ENCODE results near the gene TCF7L1.
"Not testable (repeated sequence)": the region's sequence is repeated elsewhere in the genome, so short reads cannot be mapped to it uniquely, and the experiment has no call there.

Gene TCF7L1

GRCh38 chr2:85133751-85134254, 611 bp downstream of the TCF7L1 start:
- DNase-seq: peak; percentile 10

- DNase-seq: no peak
Observed at GRCh38 chr2:85134255-85134895, 1.2 kb downstream of the TCF7L1 start.

GRCh38 chr2:85134896-85135659, 1.9 kb downstream of the TCF7L1 start:
- DNase-seq: no peak

DNA sequence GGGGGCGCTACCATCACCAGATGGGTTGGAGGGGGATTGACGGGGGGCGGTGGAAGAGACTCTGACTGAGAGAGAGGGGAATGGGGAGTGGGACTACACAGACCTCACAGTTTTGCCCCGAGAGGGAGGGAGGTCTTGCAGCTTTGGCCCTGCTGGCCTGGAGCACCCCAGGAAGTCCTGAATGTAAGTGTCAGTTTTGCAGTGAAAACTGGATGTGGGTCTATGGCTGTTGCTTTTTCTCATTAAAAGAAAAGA, 2.4 kb downstream of the TCF7L1 start:
- DNase-seq: no peak

GRCh38 chr2:85137156-85137555, 4.0 kb downstream of the TCF7L1 start:
- no peak for DNase-seq

DNA sequence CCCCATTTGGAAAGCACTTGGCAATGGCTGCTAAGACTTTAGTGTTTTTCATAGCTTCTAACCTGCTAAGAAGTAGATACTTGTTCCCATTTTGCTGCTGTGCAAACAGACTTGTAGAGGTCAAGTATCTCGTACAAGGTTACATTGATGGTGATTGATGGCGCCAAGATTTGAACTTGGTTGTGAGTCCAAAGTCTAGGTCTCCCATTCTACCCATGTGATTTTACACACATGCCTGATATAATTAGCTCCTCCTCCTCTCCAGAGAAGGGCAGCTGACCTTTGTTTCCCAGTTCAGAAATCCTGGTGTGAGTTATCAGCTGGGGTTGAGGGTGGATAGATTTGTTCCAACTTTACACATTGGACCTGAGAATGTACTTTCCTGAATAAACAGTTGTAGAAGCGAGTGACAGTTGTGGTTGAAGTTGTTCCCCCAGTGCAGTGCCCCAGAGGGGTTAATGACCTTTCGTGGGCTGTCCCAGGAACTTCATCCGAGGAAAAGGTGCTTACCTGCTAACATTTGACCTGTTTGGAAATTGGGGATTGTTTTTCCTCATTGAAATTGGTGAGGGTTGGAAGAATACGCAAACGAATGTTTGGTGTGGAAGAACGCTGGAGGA, 10.4 kb downstream of the TCF7L1 start:
- DNase-seq: no peak

- no peak for DNase-seq
Observed at GRCh38 chr2:85145116-85145820, 12.1 kb downstream of the TCF7L1 start.

GRCh38 chr2:85148190-85148589, 15.0 kb downstream of the TCF7L1 start:
- no peak for DNase-seq

DNA sequence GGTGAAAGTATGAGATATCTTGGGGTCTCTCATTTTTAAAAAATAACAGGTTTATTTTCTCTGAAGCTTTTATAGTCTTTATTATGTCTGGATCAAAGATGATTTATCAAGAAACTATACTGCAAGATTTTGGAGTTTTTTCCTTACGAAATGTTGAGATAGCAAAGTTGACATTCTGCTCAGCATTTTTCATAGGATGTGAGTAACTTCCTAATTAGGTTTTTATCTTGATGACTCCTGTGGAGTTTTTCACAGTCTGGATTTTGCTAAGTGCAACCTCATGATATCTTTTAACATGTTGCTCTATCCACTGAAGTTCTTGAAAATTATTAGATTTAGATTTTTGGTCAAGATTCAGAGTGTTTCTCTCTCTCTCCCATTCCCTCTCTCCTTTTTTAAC, 17.8 kb downstream of the TCF7L1 start:
- no peak for DNase-seq

DNA sequence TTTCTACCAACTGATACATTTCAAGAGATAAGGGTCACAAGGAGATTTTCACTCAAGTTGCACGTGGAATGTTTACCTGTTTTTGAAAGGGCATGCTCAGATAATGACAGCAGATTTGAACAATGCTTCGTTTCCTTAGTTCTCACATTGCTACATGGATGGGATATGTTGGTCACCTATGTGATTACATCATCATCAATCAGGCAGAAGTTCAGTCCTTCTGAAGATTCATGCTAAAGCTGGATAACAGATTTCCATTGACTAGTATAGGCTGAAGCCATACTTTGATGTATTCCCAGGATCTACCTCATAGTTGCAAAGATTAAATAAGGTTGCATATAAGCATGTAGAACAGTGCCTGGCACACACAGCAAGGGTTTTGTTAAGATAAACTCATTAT, 19.7 kb downstream of the TCF7L1 start:
- DNase-seq: no peak

DNA sequence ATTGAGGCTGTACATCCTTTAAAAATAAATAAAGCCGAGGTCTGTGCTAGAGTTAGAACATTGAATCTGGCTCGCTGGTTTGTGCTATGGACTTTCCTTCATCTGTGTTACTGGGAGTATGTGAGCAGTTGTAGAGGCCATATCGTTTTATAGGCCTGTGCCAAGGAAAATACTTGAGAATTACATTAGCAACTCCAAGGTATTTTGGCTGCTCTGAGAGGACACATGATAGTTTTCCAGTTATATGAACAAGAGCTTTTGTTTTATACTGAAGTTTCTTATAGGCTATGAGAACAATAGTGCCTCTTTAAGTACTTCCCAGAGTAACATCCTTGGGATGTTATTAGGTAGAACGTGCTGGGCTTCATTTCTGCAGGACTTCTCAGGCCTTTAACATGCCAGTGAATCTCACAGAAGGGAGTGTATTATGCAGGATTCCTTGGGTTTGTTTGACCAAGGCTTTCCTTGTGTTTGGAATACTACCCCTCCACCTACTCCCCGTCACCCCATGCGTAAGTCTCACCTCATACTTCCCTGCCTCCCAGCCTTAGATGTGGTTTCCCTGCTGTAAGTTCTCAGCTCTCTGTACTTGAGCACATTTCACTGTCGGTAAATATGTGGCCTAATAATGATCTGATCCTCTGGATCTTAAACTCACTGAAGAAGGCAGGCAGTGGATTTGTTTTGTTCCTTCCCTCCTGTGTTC, 21.0 kb downstream of the TCF7L1 start:
- DNase-seq: no peak

- DNase-seq: not testable (repeated sequence)
Observed at GRCh38 chr2:85155082-85155481, 21.9 kb downstream of the TCF7L1 start.

GRCh38 chr2:85156153-85156552, 23.0 kb downstream of the TCF7L1 start:
- DNase-seq: no peak

DNA sequence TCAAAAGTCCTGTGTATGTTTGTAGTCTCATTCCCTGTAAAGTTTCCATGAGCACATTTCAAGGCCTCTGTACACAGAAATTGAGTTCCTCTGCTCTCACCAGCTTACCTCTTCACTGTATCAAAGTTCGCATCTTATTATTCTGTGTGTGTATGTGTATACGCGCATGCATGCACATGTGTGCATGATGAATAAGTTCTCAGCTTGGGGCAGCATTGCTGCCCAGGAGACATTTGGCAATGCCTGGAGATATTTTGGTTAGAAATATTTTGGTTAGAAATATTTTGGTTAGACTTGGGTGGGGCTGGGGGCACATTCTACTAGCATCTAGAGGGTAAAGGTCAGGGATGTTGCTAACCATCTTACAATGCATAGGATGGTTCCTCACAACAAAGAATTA, 23.4 kb downstream of the TCF7L1 start:
- DNase-seq: no peak

- no peak for DNase-seq
Observed at GRCh38 chr2:85157345-85157744, 24.2 kb downstream of the TCF7L1 start.

DNA sequence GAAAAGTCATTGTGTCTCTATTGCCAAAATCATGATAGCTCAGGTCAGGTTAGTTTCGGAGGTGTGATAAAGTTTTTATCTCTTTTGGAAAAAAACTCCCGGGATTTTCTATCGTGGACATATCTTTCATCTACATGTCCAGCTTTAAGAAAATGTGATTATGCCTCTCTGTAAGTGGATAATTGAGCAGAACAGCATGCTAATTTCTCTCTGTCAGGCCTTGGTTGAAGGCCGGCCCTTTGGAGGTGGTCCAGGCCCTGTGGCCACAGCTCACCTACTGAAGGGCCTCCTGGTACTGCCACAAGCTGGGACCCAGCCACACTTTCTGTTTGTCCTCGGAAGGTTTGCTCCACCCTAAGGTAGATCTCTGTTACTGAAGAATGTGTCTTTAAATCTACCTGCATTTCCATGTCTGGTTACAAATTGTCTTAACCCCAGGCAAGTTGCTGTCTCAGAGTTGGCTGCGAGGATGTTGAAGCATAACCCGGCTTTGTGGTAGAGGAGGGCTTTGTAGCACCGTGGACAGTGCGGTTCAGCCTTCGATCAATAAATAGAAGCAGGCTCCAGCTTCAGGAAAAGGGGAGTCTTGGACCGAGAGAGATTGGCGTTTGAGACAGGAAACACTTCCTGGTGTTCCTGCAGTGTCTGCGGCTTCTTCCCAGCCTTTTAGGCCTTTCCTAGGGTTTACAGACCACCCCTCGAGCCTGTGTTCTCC, 25.5 kb downstream of the TCF7L1 start:
- no peak for DNase-seq

DNA sequence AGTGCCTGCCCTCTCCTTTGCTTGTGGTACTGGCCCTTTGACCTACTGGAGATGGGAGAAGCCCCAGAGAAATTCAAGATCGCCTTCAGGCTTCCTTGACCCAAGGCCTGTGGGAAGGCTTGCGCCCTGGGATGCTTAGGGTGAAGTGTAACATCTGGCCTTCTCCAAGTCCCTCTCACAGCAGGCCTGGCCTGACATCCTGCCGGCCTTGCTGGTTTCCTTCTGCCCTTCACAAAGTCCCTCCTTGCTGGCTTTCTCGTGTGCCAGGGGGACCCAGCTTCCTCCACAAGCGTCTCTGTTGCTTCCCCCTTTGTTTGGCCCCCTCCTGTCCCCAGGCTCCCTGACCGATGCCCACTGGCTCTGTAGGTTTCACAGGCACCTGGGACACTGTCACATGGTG, 26.4 kb downstream of the TCF7L1 start:
- DNase-seq: no peak

GRCh38 chr2:85160966-85161960, 28.1 kb downstream of the TCF7L1 start:
- no peak for DNase-seq

DNA sequence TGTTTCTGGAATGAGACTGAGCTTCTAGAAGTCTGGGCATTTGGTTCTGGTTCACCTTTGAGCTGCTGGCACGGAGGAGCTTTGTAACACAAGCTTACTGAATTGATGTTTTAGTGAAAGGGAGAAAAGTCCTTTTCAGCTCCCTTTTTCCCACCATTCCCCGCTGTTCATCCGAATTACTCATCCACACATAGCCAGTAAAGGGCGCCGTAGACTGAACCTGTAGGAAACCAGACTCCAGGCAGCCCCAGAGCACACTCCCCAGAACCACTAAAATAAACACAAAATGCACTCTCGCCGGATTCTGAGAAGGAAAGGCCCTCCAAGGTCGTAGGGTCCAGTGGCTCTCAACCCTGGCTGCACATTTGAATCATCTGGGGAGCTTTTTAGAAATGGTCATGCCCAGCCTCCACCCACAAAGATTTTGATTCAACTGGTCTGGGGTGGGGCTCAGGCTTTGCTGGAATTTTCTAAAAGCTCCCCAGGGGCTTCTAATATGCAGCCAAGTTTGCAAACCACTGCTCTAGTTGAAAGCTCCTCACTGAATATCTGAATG, 29.6 kb downstream of the TCF7L1 start:
- DNase-seq: no peak

GRCh38 chr2:85163675-85164074, 30.5 kb downstream of the TCF7L1 start:
- no peak for DNase-seq

DNA sequence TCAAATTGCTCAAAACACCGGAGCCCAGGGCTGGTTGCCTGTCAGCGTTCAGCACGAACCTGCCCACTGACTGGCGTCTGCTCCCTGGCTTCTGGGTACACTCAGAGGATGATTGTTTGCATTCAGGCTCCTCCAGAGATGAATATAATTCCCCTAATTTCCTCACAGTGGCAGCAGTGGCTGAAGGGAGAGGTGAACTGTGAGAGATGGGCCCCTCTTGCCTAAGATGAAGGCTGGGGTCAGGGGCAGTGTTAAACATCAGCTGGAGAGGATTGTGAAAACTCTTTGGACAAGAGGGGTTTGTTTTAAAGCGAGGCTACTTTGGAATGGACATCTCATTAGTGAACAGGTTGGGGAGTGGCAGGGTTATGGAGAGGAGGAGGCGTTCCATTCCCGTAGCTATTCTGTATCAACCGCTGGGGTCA, 31.0 kb downstream of the TCF7L1 start:
- no peak for DNase-seq

Data from NCI-H510A (cell line).